HepG2 (cell line): ENCODE results near the gene ACTN1. TPM values are rescaled to one million over a fixed set of nuclear protein-coding genes. Genes with fewer than 3 reads are reported as not detected.

Experiments used
- ATAC-seq: fragments of 200-7000 bp; cut with Tn5 transposase; 3 replicates; pipeline ENCODE4 v1.9.1; 2020; ENCODE audit warnings: mild to moderate bottlenecking, moderate library complexity
- BruUV-seq: library from RNA; stranded (reverse); fragments of 400-500 nt; replicated peaks from 2 replicates; lab custom pipeline; 2021; lab: Mats Ljungman, UMichigan
- CTCF ChIA-PET: fragments of 300-600 bp; formaldehyde crosslinking; extraction: SDS; loops from one replicate; lab custom pipeline; 2021; ENCODE audit warnings: low total read pairs, inconsistent platforms, low intra/inter-chr PET ratio; lab: Yijun Ruan, JAX
- POLR2A ChIA-PET: fragments of 350-600 bp; sonication (Branson Sonifier 250); formaldehyde crosslinking; loops from one replicate; lab custom pipeline; 2020; ENCODE audit warnings: antibody characterized with exemption, inconsistent platforms; lab: Yijun Ruan, JAX
- DNase-seq: peaks from one replicate; pipeline ENCODE4 v3.0.0-alpha.2; 2015; ENCODE audit warnings: low spot score
- FAIRE-seq: peaks from 3 replicates; lab custom pipeline; 2011; peaks lifted over from hg19 to GRCh38; lab: Jason Lieb, UNC
- H2AFZ ChIP-seq: one replicate; pipeline ENCODE4 v1.6.1; 2011; ENCODE audit warnings: low read length, inconsistent platforms
- H3K27ac ChIP-seq: fragments of 300-600 bp; 3 replicates; pipeline ENCODE4 v1.8.0; 2011; ENCODE audit warnings: mixed run types, mild to moderate bottlenecking, mixed read lengths, low read length, inconsistent platforms; ENCODE audit not compliant: insufficient read depth; ENCODE audit errors: extremely low read length
- H3K27me3 ChIP-seq, 2 experiments: fragments of 200-600 bp in 1 of 2; 2 replicates in 1 of 2; 3 replicates in 1 of 2; pipeline versions ENCODE4 v1.6.0 to v1.8.0; 2011; ENCODE audit warnings: low read length in 2 of 2, mild to moderate bottlenecking in 2 of 2, moderate library complexity in 2 of 2, inconsistent platforms in 1 of 2; ENCODE audit not compliant: insufficient read depth in 2 of 2, control insufficient read depth in 1 of 2
- H3K36me3 ChIP-seq, 2 experiments: fragments of 200-600 bp in 1 of 2; replicated peaks in 1 of 2; 2 replicates in 1 of 2; 3 replicates in 1 of 2; pipeline versions ENCODE4 v1.5.1 to v1.8.0; 2011; ENCODE audit warnings: low read length in 2 of 2, inconsistent platforms in 1 of 2; ENCODE audit not compliant: insufficient read depth in 2 of 2, control insufficient read depth in 1 of 2
- H3K4me1 ChIP-seq: 2 replicates; pipeline ENCODE4 v1.5.1; 2012; ENCODE audit warnings: low read length, inconsistent platforms; ENCODE audit not compliant: insufficient read depth
- H3K4me2 ChIP-seq: 2 replicates; pipeline ENCODE4 v1.6.0; 2011; ENCODE audit warnings: low read depth, low read length, inconsistent platforms
- H3K4me3 ChIP-seq, 3 experiments: fragments of 200-600 bp in 1 of 3; sonication (generic), shearing (Covaris generic) in 1 of 3; replicated peaks in 1 of 3; 2 replicates each; pipeline ENCODE4 v1.5.1; 2011 to 2016; ENCODE audit warnings: low read length in 3 of 3, inconsistent platforms in 2 of 3, low read depth in 2 of 3, mild to moderate bottlenecking in 2 of 3, control low read depth in 1 of 3, mixed read lengths in 1 of 3; ENCODE audit not compliant: insufficient read depth in 1 of 3
- H3K79me2 ChIP-seq: one replicate; pipeline ENCODE4 v1.6.1; 2011; ENCODE audit warnings: low read length, inconsistent platforms; ENCODE audit not compliant: insufficient read depth
- H3K9ac ChIP-seq: 2 replicates; pipeline ENCODE4 v1.6.0; 2011; ENCODE audit warnings: mild to moderate bottlenecking, low read depth, low read length, inconsistent platforms; ENCODE audit not compliant: insufficient read depth
- H3K9me3 ChIP-seq: 2 replicates; pipeline ENCODE4 v1.5.1; 2012; ENCODE audit warnings: mild to moderate bottlenecking, low read length
- H4K20me1 ChIP-seq: 2 replicates; pipeline ENCODE4 v1.6.0; 2011; ENCODE audit warnings: inconsistent platforms, mild to moderate bottlenecking, low read length, moderate library complexity; ENCODE audit not compliant: insufficient read depth
- KAT8 ChIP-seq: IDR thresholded peaks from 2 replicates; pipeline ENCODE4 v1.6.1; 2016; ENCODE audit warnings: missing genetic modification reagents, missing compliant biosample characterization
- PHF5A ChIP-seq: IDR thresholded peaks from one replicate; pipeline ENCODE4 v1.6.1; 2018; ENCODE audit warnings: low read depth, missing genetic modification reagents; ENCODE audit not compliant: unreplicated experiment
- PPARG ChIP-seq: conservative IDR thresholded peaks from 2 replicates; pipeline ENCODE4 v1.6.1; 2016; ENCODE audit warnings: missing biosample characterization, missing genetic modification reagents
- RBM22 ChIP-seq: fragments of 200-400 bp; formaldehyde crosslinking; optimal IDR thresholded peaks from 2 replicates; pipeline ENCODE3; 2017; ENCODE audit warnings: mild to moderate bottlenecking, low read length, moderate library complexity
- REXO4 ChIP-seq: sonication (generic); formaldehyde crosslinking; IDR thresholded peaks from 2 replicates; pipeline ENCODE4 v1.8.0; 2022; ENCODE audit warnings: missing genetic modification reagents, mild to moderate bottlenecking, borderline replicate concordance
- ZNF572 ChIP-seq: sonication (generic); formaldehyde crosslinking; IDR thresholded peaks from 2 replicates; pipeline ENCODE4 v1.5.1; 2020; ENCODE audit warnings: mild to moderate bottlenecking, missing genetic modification reagents
- WGBS: methylation state at CpG from one replicate; pipeline ENCODE4 v1.1.6; 2017; ENCODE audit warnings: low lambda C conversion rate; 5-methylcytosine and 5-hydroxymethylcytosine counted together
- in situ Hi-C: cut with HindIII; loops from 2 replicates; pipeline ENCODE4 v1.10.0; 2017; ENCODE audit warnings: low pct_unique_long_range_greater_than_20kb; ENCODE audit not compliant: extremely low pct_ligation_motif_present
- intact Hi-C: fragments of 100-400 bp; cut with micrococcal nuclease; formaldehyde crosslinking; loops from one replicate; pipeline ENCODE4 v1.10.0; 2022; ENCODE audit not compliant: unreplicated experiment
- polyA plus RNA-seq, 8 experiments: library from polyadenylated mRNA; depleted of rRNA in 3 of 8; stranded (reverse) in 7 of 8; unstranded in 1 of 8; fragments of >200 nt; fragmentation: Illumina TruSeq in 4 of 8; extraction: Trizol in 4 of 8; gene quantifications; 2 replicates each; pipeline versions ENCODE4 v1.2.1 to v1.2.3, GENCODE V29; 2011 to 2016; ENCODE audit warnings: low read depth in 4 of 8, missing spikeins in 1 of 8, mixed read lengths in 1 of 8; ENCODE audit not compliant: insufficient read depth in 1 of 8
- total RNA-seq, 5 experiments: library from RNA; depleted of rRNA; stranded (reverse); fragments of >200 nt; fragmentation: Illumina TruSeq; extraction: Trizol; gene quantifications; 2 replicates each; pipeline ENCODE4 v1.2.3, GENCODE V29; 2016; ENCODE audit warnings: low read depth in 1 of 5
- TF ChIP-seq, protein P1 (sequence below): sonication (generic); formaldehyde crosslinking; IDR thresholded peaks from 2 replicates; pipeline ENCODE4 v1.5.0; 2020; ENCODE audit warnings: mild to moderate bottlenecking, missing genetic modification reagents
- TF ChIP-seq, protein P2 (sequence below): sonication (generic); formaldehyde crosslinking; IDR thresholded peaks from 2 replicates; pipeline ENCODE4 v1.4.0; 2020; ENCODE audit warnings: mild to moderate bottlenecking, missing genetic modification reagents
- TF ChIP-seq, protein P3 (sequence below): IDR thresholded peaks from 2 replicates; pipeline ENCODE4 v1.6.1; 2016
- TF ChIP-seq, protein P4 (sequence below): sonication (generic); formaldehyde crosslinking; IDR thresholded peaks from 2 replicates; pipeline ENCODE4 v1.9.0; 2021; ENCODE audit warnings: missing genetic modification reagents, mild to moderate bottlenecking, borderline replicate concordance
- TF ChIP-seq, protein P5 (sequence below): sonication (generic); formaldehyde crosslinking; IDR thresholded peaks from 2 replicates; pipeline ENCODE4 v1.4.0; 2020; ENCODE audit warnings: mild to moderate bottlenecking, missing genetic modification reagents, borderline replicate concordance

ACTN1 gene
- total and polyA plus RNA-seq, 2 of the 13 experiments (the other 11 are each of a cell fraction or from before 2014, with no cell fraction given), result 58.6 to 162 TPM

DNA sequence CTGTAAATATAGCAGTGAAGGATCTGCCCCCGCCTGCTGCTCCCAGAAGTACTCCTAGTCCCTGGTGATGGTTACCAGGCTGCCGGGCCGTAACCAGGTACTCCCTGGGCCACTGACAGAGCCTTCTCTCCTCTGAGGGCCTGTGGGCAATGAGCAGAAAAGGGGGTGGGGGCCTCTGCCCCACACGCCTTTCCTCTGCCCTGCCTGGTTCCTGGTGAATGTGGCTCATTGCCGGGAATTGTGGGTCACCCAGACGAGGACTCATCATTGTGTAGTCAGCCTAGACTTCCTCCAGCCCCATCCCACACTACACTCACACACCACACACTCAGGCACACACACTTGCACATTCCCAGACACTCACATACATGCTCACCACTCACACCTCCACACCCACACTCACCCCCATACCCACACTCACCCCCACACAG lies 35.7 kb upstream of the ACTN1 start:
- Histone ChIP-seq H4K20me1 (no peaks in the 10 kb centered on the region), H3K9me3 (no peaks in the 10 kb centered on the region), H3K4me1 (peaks cover 27% of the 10 kb centered on the region), H3K27me3 (no peaks in the 10 kb centered on the region), H3K9ac (no peak overlapping the region), H3K4me3 (0 out of 6 replicates have a peak overlapping the region, but pooled peaks of 1 of the 3 experiments have one; percentile 40)
- DNase-seq (no peak), FAIRE-seq (no peak), ATAC-seq (peak; percentile 25)
- no TSS peak for BruUV-seq
- CTCF ChIA-PET, result no interaction called here
- POLR2A ChIA-PET, result interaction anchor here (1.0 kb wide), 1 partner anchor 35 kb away, joined by 4 read pairs; no protein-coding TSS in a partner anchor
- no peak for TF ChIP-seq ZNF572 (CRISPR knock-in tag)
- TF ChIP-seq REXO4, result no peak
- no peak for TF ChIP-seq PHF5A (CRISPR knock-in tag)
- no peak for TF ChIP-seq PPARG (CRISPR knock-in tag)
- TF ChIP-seq, protein P1, sequence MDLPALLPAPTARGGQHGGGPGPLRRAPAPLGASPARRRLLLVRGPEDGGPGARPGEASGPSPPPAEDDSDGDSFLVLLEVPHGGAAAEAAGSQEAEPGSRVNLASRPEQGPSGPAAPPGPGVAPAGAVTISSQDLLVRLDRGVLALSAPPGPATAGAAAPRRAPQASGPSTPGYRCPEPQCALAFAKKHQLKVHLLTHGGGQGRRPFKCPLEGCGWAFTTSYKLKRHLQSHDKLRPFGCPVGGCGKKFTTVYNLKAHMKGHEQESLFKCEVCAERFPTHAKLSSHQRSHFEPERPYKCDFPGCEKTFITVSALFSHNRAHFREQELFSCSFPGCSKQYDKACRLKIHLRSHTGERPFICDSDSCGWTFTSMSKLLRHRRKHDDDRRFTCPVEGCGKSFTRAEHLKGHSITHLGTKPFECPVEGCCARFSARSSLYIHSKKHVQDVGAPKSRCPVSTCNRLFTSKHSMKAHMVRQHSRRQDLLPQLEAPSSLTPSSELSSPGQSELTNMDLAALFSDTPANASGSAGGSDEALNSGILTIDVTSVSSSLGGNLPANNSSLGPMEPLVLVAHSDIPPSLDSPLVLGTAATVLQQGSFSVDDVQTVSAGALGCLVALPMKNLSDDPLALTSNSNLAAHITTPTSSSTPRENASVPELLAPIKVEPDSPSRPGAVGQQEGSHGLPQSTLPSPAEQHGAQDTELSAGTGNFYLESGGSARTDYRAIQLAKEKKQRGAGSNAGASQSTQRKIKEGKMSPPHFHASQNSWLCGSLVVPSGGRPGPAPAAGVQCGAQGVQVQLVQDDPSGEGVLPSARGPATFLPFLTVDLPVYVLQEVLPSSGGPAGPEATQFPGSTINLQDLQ (CRISPR knock-in tag), result no peak
- TF ChIP-seq, protein P2, sequence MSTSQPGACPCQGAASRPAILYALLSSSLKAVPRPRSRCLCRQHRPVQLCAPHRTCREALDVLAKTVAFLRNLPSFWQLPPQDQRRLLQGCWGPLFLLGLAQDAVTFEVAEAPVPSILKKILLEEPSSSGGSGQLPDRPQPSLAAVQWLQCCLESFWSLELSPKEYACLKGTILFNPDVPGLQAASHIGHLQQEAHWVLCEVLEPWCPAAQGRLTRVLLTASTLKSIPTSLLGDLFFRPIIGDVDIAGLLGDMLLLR (CRISPR knock-in tag), result no peak
- TF ChIP-seq RBM22, result no peak
- TF ChIP-seq KAT8 (CRISPR knock-in tag), result no peak
- TF ChIP-seq, protein P3, sequence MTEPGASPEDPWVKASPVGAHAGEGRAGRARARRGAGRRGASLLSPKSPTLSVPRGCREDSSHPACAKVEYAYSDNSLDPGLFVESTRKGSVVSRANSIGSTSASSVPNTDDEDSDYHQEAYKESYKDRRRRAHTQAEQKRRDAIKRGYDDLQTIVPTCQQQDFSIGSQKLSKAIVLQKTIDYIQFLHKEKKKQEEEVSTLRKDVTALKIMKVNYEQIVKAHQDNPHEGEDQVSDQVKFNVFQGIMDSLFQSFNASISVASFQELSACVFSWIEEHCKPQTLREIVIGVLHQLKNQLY (CRISPR knock-in tag), result no peak
- TF ChIP-seq, protein P4, sequence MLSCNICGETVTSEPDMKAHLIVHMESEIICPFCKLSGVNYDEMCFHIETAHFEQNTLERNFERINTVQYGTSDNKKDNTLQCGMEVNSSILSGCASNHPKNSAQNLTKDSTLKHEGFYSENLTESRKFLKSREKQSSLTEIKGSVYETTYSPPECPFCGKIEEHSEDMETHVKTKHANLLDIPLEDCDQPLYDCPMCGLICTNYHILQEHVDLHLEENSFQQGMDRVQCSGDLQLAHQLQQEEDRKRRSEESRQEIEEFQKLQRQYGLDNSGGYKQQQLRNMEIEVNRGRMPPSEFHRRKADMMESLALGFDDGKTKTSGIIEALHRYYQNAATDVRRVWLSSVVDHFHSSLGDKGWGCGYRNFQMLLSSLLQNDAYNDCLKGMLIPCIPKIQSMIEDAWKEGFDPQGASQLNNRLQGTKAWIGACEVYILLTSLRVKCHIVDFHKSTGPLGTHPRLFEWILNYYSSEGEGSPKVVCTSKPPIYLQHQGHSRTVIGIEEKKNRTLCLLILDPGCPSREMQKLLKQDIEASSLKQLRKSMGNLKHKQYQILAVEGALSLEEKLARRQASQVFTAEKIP, result no peak
- TF ChIP-seq, protein P5, sequence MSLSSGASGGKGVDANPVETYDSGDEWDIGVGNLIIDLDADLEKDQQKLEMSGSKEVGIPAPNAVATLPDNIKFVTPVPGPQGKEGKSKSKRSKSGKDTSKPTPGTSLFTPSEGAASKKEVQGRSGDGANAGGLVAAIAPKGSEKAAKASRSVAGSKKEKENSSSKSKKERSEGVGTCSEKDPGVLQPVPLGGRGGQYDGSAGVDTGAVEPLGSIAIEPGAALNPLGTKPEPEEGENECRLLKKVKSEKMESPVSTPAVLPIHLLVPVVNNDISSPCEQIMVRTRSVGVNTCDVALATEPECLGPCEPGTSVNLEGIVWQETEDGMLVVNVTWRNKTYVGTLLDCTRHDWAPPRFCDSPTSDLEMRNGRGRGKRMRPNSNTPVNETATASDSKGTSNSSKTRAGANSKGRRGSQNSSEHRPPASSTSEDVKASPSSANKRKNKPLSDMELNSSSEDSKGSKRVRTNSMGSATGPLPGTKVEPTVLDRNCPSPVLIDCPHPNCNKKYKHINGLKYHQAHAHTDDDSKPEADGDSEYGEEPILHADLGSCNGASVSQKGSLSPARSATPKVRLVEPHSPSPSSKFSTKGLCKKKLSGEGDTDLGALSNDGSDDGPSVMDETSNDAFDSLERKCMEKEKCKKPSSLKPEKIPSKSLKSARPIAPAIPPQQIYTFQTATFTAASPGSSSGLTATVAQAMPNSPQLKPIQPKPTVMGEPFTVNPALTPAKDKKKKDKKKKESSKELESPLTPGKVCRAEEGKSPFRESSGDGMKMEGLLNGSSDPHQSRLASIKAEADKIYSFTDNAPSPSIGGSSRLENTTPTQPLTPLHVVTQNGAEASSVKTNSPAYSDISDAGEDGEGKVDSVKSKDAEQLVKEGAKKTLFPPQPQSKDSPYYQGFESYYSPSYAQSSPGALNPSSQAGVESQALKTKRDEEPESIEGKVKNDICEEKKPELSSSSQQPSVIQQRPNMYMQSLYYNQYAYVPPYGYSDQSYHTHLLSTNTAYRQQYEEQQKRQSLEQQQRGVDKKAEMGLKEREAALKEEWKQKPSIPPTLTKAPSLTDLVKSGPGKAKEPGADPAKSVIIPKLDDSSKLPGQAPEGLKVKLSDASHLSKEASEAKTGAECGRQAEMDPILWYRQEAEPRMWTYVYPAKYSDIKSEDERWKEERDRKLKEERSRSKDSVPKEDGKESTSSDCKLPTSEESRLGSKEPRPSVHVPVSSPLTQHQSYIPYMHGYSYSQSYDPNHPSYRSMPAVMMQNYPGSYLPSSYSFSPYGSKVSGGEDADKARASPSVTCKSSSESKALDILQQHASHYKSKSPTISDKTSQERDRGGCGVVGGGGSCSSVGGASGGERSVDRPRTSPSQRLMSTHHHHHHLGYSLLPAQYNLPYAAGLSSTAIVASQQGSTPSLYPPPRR (CRISPR knock-in tag), result no peak
- TF ChIP-seq, all 625 proteins: peak for 0
- intact Hi-C loops, result no loop called here
- no peaks in the 10 kb centered on the region for H3K79me2 ChIP-seq
- no peak overlapping the region for H3K27ac ChIP-seq
- no peak overlapping the region for H2AFZ ChIP-seq
- no peaks in the 10 kb centered on the region for H3K36me3 ChIP-seq
- peak overlapping the region; percentile 77 for H3K4me2 ChIP-seq
- in situ Hi-C loops, result no loop called here
- no CpG with 5 or more reads among the region's 6 CpGs for WGBS
